Medulla oblongata (tissue), 1 donor: Measurements from ENCODE around the gene TRIM49D1.
"Not testable (repeated sequence)": the region's sequence is repeated elsewhere in the genome, so short reads cannot be mapped to it uniquely, and the experiment has no call there.

Source experiments
- DNase-seq: peaks from one replicate; pipeline ENCODE4 v3.0.0-alpha.2; 2015; ENCODE audit errors: extremely low spot score

The TRIM49D1 gene

GRCh38 chr11:89922195-89922660, at the start of gene TRIM49D1:
TSS of gene TRIM49D1 (minus strand) at chr11:89922245. CDS start at chr11:89917710, 4,535 bp downstream.
- DNase-seq, result peak; percentile 0

GRCh38 chr11:89965737-89966136, 43.7 kb upstream of the TRIM49D1 start, which contains the start of gene TRIM64:
TSS of gene TRIM64 (plus strand) at chr11:89966037. CDS start at chr11:89968504, 2,467 bp downstream.
- not testable (repeated sequence) for DNase-seq

GRCh38 chr11:89960833-89961232, 38.8 kb upstream of the TRIM49D1 start:
- DNase-seq, result not testable (repeated sequence)

- DNase-seq, result not testable (repeated sequence)
Measured at GRCh38 chr11:89923764-89924163, 1.7 kb upstream of the TRIM49D1 start, which contains the start of gene TRIM49D2. TSS of gene TRIM49D2 (plus strand) at chr11:89924064. CDS start at chr11:89926762, 2,698 bp downstream.

- not testable (repeated sequence) for DNase-seq
Measured at GRCh38 chr11:89900809-89901208, 21.2 kb downstream of the TRIM49D1 start.

- DNase-seq, result not testable (repeated sequence)
Measured at GRCh38 chr11:89893245-89893644, 28.8 kb downstream of the TRIM49D1 start.

- not testable (repeated sequence) for DNase-seq
Measured at GRCh38 chr11:89877511-89877910, 44.5 kb downstream of the TRIM49D1 start.

GRCh38 chr11:89872588-89872987, 49.5 kb downstream of the TRIM49D1 start:
- not testable (repeated sequence) for DNase-seq

- not testable (repeated sequence) for DNase-seq
Measured at GRCh38 chr11:89865223-89865622, 56.8 kb downstream of the TRIM49D1 start.

GRCh38 chr11:89863906-89864704, 57.9 kb downstream of the TRIM49D1 start:
- DNase-seq, result not testable (repeated sequence)
